Activated CD8-positive, alpha-beta T cell treated with anti-CD3 and anti-CD28 coated beads for 36 hours (primary cell): ENCODE data around the gene HSD11B2. TPM values are rescaled to one million over a fixed set of nuclear protein-coding genes. Genes with fewer than 3 reads are reported as not detected.

ENCODE experiments used
- ATAC-seq: fragments of 200-7000 bp; cut with Tn5 transposase; one replicate; pipeline ENCODE4 v1.10.0; 2021; ENCODE audit warnings: mild to moderate bottlenecking, moderate library complexity
- CTCF ChIA-PET: fragments of 350-600 bp; sonication (Branson Sonifier 250); formaldehyde crosslinking; loops from one replicate; lab custom pipeline; 2021; ENCODE audit warnings: antibody characterized with exemption; lab: Charles Lee
- POLR2A ChIA-PET: fragments of 350-600 bp; sonication (Branson Sonifier 250); formaldehyde crosslinking; loops from one replicate; lab custom pipeline; 2021; ENCODE audit warnings: antibody characterized with exemption; lab: Charles Lee
- DNase-seq: peaks from one replicate; pipeline ENCODE4 v3.0.0-alpha.2; 2020
- H3K27ac Mint-ChIP-seq: one replicate; pipeline ENCODE4 v1.8.0; 2021; ENCODE audit warnings: mild to moderate bottlenecking, mixed read lengths
- H3K27me3 Mint-ChIP-seq: one replicate; pipeline ENCODE4 v1.8.0; 2021; ENCODE audit warnings: mixed read lengths
- H3K36me3 Mint-ChIP-seq: one replicate; pipeline ENCODE4 v1.8.0; 2021; ENCODE audit warnings: low read depth, mixed read lengths
- H3K4me1 Mint-ChIP-seq: one replicate; pipeline ENCODE4 v1.8.0; 2021; ENCODE audit warnings: low read depth, mixed read lengths
- H3K4me3 Mint-ChIP-seq: one replicate; pipeline ENCODE4 v1.8.0; 2021; ENCODE audit warnings: mild to moderate bottlenecking, moderate library complexity, mixed read lengths
- H3K9me3 Mint-ChIP-seq: one replicate; pipeline ENCODE4 v1.8.0; 2021; ENCODE audit warnings: mixed read lengths
- CTCF ChIP-seq: fragments of 200-600 bp; IDR thresholded peaks from one replicate; pipeline ENCODE4 v1.8.0; 2022; ENCODE audit warnings: antibody characterized with exemption, mild to moderate bottlenecking
- intact Hi-C: fragments of 100-400 bp; cut with micrococcal nuclease; formaldehyde crosslinking; loops from one replicate; pipeline ENCODE4 v1.10.0; 2022
- total RNA-seq, 2 experiments: library from RNA; stranded (reverse); gene quantifications; one replicate each; pipeline ENCODE4 v1.2.3, GENCODE V29; 2021

The HSD11B2 gene
- total RNA-seq, 2 experiments from 2014 or later = 1.6 to 2.3 TPM

- no peaks in the 10 kb centered on the region for H3K36me3 Mint-ChIP-seq
- POLR2A ChIA-PET = interaction anchor here (0.6 kb wide), 1 partner anchor 177 kb away, joined by 3 read pairs; no protein-coding TSS in a partner anchor
- no peak overlapping the region for H3K27ac Mint-ChIP-seq
- ATAC-seq (no peak), DNase-seq (no peak)
- H3K27me3 Mint-ChIP-seq = no peaks in the 10 kb centered on the region
- TF ChIP-seq CTCF = no peak
- no peak overlapping the region for H3K4me3 Mint-ChIP-seq
- intact Hi-C loops = no loop called here
- CTCF ChIA-PET = interaction anchor here (1.0 to 7.0 kb wide), 5 partner anchors 12 to 45 kb away, joined by 3 to 94 read pairs (median 6); partner anchors contain the start of gene ATP6V0D1
- H3K9me3 Mint-ChIP-seq = no peaks in the 10 kb centered on the region
- H3K4me1 Mint-ChIP-seq = no peaks in the 10 kb centered on the region
These were observed 13.6 kb downstream of the HSD11B2 start for GRCh38 chr16:67444259-67445125.

GRCh38 chr16:67445126-67445426 lies 14.2 kb downstream of the HSD11B2 start:
- Mint-ChIP-seq H3K9me3 (no peaks in the 10 kb centered on the region), H3K27me3 (no peaks in the 10 kb centered on the region), H3K4me3 (no peak overlapping the region), H3K27ac (no peak overlapping the region), H3K36me3 (no peaks in the 10 kb centered on the region), H3K4me1 (no peaks in the 10 kb centered on the region)
- ATAC-seq = no peak
- POLR2A ChIA-PET = no interaction called here
- no peak for TF ChIP-seq CTCF
- DNase-seq = no peak
- CTCF ChIA-PET = interaction anchor here (1.0 to 7.0 kb wide), 4 partner anchors 13 to 45 kb away, joined by 3 to 94 read pairs (median 18); no protein-coding TSS in a partner anchor
- intact Hi-C loops = no loop called here

- ChIA-PET CTCF (interaction anchor here (1.0 to 7.0 kb wide), 6 partner anchors 13 to 491 kb away, joined by 3 to 94 read pairs (median 5); partner anchors contain the start of gene ATP6V0D1), POLR2A (no interaction called here)
- no peak for ATAC-seq
- no peaks in the 10 kb centered on the region for H3K9me3 Mint-ChIP-seq
- H3K36me3 Mint-ChIP-seq = no peaks in the 10 kb centered on the region
- H3K27ac Mint-ChIP-seq = no peak overlapping the region
- H3K4me3 Mint-ChIP-seq = no peak overlapping the region
- H3K27me3 Mint-ChIP-seq = no peaks in the 10 kb centered on the region
- no peak for TF ChIP-seq CTCF
- no peak for DNase-seq
- intact Hi-C loops = no loop called here
- no peaks in the 10 kb centered on the region for H3K4me1 Mint-ChIP-seq
These were observed 14.6 kb downstream of the HSD11B2 start for GRCh38 chr16:67445441-67445912.

GRCh38 chr16:67445913-67446907 lies 15.3 kb downstream of the HSD11B2 start:
- Mint-ChIP-seq H3K27me3 (no peaks in the 10 kb centered on the region), H3K4me1 (no peaks in the 10 kb centered on the region), H3K36me3 (no peaks in the 10 kb centered on the region), H3K27ac (no peak overlapping the region), H3K4me3 (no peak overlapping the region), H3K9me3 (no peaks in the 10 kb centered on the region)
- DNase-seq (no peak), ATAC-seq (no peak)
- ChIA-PET POLR2A (interaction anchor here (0.7 kb wide), 1 partner anchor 21 kb away, joined by 3 read pairs; no protein-coding TSS in a partner anchor), CTCF (interaction anchor here (1.0 to 7.0 kb wide), 13 partner anchors 10 to 492 kb away, joined by 3 to 94 read pairs (median 6); partner anchors contain the start of genes ATP6V0D1 and HSD11B2)
- no peak for TF ChIP-seq CTCF
- intact Hi-C loops = no loop called here
